Testis (tissue), 3 donors: ENCODE data around the gene CDK6. TPM values are rescaled to one million over a fixed set of nuclear protein-coding genes. Genes with fewer than 3 reads are reported as not detected.

Experiments
- DNase-seq: peaks from one replicate; pipeline ENCODE4 v3.0.0-alpha.2; 2019
- H3K27ac ChIP-seq, 2 donors: fragments of 200-600 bp; sonication (generic); one replicate each; pipeline ENCODE4 v1.5.1; 2019
- H3K27me3 ChIP-seq: fragments of 200-600 bp; sonication (generic); one replicate; pipeline ENCODE4 v1.5.1; 2019
- H3K36me3 ChIP-seq: fragments of 200-600 bp; sonication (generic); one replicate; pipeline ENCODE4 v1.5.1; 2017; ENCODE audit warnings: low read depth; ENCODE audit errors: missing control alignments
- H3K4me1 ChIP-seq: fragments of 200-600 bp; sonication (generic); one replicate; pipeline ENCODE4 v1.5.1; 2019
- H3K4me3 ChIP-seq, 2 donors: fragments of 200-600 bp; sonication (generic); one replicate each; pipeline ENCODE4 v1.5.1; 2017 to 2019
- H3K9me3 ChIP-seq: fragments of 200-600 bp; sonication (generic); one replicate; pipeline ENCODE4 v1.5.1; 2017
- POLR2A ChIP-seq: fragments of 450-650 bp; IDR thresholded peaks from one replicate; pipeline ENCODE4 v1.6.1; 2017; ENCODE audit warnings: antibody characterized with exemption, mild to moderate bottlenecking, moderate library complexity
- WGBS, 2 donors: methylation state at CpG; one replicate each; pipeline ENCODE4 v1.1.5; 2018; 5-methylcytosine and 5-hydroxymethylcytosine counted together
- intact Hi-C: fragments of 100-400 bp; cut with DNase I; formaldehyde crosslinking; loops from one replicate; pipeline ENCODE4 v1.15.1; 2023; ENCODE audit warnings: low total_unique reads
- polyA plus RNA-seq: library from polyadenylated mRNA; stranded (reverse); fragments of 350-450 nt; fragmentation: Illumina TruSeq; extraction: RNeasy Lipid Tissue Mini Kit (QIAGEN cat#74804); gene quantifications from one replicate; pipeline ENCODE4 v1.2.3, GENCODE V29; 2014; ENCODE audit warnings: low read depth, low replicate concordance; ENCODE audit not compliant: insufficient read depth
- small RNA-seq, 2 donors: library from RNA; depleted of rRNA; stranded (forward); fragments of <200 nt; gene quantifications; one replicate each; pipeline ENCODE3, GENCODE V24; 2016
- total RNA-seq, 2 donors: library from RNA; depleted of rRNA; stranded (reverse); fragments of >200 nt; gene quantifications; one replicate each; pipeline ENCODE4 v1.2.3, GENCODE V29; 2016
- TF ChIP-seq, protein P1 (sequence below), 3 experiments: fragments of 450-650 bp in 2 of 3; fragments of 200-600 bp in 1 of 3; sonication (generic) in 1 of 3; IDR thresholded peaks; one replicate each; pipeline ENCODE4 v1.5.1; 2016 to 2019; ENCODE audit warnings: antibody characterized with exemption in 3 of 3, mild to moderate bottlenecking in 2 of 3, moderate library complexity in 1 of 3

The CDK6 gene
- total and polyA plus RNA-seq, 3 donors from 2014 or later, result 21.1 to 31.6 (median 22.8) TPM

DNA sequence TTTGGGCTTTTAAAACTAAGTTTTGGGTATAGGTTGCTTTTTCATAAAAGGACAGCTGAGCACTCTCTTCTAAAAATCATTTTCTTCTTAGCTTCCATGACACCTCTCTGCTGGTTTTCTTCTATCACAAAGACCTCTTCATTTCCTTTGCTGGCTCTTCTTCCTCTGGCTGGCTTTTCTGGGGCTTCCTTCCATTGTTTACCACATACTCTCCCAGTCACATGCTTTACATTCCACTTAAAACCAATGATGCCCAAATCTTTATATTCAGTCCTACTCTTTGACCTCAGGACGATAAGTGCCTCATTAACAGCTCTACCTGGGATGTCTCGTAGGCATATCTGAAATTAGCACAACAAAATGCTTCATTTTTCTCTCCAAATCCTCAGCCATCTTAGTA lies 273.0 kb downstream of the CDK6 start:
- no peaks in the 10 kb centered on the region for H3K27me3 ChIP-seq
- intact Hi-C loops, result no loop called here
- no peaks in the 10 kb centered on the region for H3K36me3 ChIP-seq
- peaks cover 5% of the 10 kb centered on the region for H3K4me1 ChIP-seq
- 94 to 95% methylated on average over 2 of the region's 2 CpGs for WGBS, 2 donors
- H3K9me3 ChIP-seq, result no peaks in the 10 kb centered on the region
- no peak for DNase-seq
- no peak overlapping the region for H3K4me3 ChIP-seq
- H3K27ac ChIP-seq, result no peak overlapping the region
- TF ChIP-seq, protein P1, sequence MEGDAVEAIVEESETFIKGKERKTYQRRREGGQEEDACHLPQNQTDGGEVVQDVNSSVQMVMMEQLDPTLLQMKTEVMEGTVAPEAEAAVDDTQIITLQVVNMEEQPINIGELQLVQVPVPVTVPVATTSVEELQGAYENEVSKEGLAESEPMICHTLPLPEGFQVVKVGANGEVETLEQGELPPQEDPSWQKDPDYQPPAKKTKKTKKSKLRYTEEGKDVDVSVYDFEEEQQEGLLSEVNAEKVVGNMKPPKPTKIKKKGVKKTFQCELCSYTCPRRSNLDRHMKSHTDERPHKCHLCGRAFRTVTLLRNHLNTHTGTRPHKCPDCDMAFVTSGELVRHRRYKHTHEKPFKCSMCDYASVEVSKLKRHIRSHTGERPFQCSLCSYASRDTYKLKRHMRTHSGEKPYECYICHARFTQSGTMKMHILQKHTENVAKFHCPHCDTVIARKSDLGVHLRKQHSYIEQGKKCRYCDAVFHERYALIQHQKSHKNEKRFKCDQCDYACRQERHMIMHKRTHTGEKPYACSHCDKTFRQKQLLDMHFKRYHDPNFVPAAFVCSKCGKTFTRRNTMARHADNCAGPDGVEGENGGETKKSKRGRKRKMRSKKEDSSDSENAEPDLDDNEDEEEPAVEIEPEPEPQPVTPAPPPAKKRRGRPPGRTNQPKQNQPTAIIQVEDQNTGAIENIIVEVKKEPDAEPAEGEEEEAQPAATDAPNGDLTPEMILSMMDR (IDR thresholded peaks at IDR 0.05), result no peak
- TF ChIP-seq POLR2A, result no peak

- TF ChIP-seq, protein P1 (IDR thresholded peaks at IDR 0.05), result no peak
- no peak for TF ChIP-seq POLR2A
- H3K27ac ChIP-seq, result no peak overlapping the region
- no peak for DNase-seq
- intact Hi-C loops, result no loop called here
- no peaks in the 10 kb centered on the region for H3K9me3 ChIP-seq
- no peak overlapping the region for H3K4me3 ChIP-seq
- no peaks in the 10 kb centered on the region for H3K27me3 ChIP-seq
- no peaks in the 10 kb centered on the region for H3K36me3 ChIP-seq
- H3K4me1 ChIP-seq, result peaks cover 13% of the 10 kb centered on the region
Observed at GRCh38 chr7:92560602-92561001, 275.8 kb downstream of the CDK6 start.

GRCh38 chr7:92557808-92558362 lies 278.5 kb downstream of the CDK6 start:
- H3K27me3 ChIP-seq, result no peaks in the 10 kb centered on the region
- H3K36me3 ChIP-seq, result no peaks in the 10 kb centered on the region
- peak overlapping the region; percentile 4 to 75 for H3K27ac ChIP-seq
- 66 to 68% methylated on average over 7 of the region's 7 CpGs for WGBS, 2 donors
- TF ChIP-seq, protein P1 (IDR thresholded peaks at IDR 0.05), result no peak
- TF ChIP-seq POLR2A, result no peak
- peaks cover 13% of the 10 kb centered on the region for H3K4me1 ChIP-seq
- intact Hi-C loops, result no loop called here
- DNase-seq, result peak; percentile 50
- no peak overlapping the region for H3K4me3 ChIP-seq
- H3K9me3 ChIP-seq, result no peaks in the 10 kb centered on the region

GRCh38 chr7:92557249-92557648 lies 279.1 kb downstream of the CDK6 start:
- H3K36me3 ChIP-seq, result no peaks in the 10 kb centered on the region
- H3K4me3 ChIP-seq, result no peak overlapping the region
- peak overlapping the region; percentile 4 to 75 for H3K27ac ChIP-seq
- intact Hi-C loops, result no loop called here
- no peaks in the 10 kb centered on the region for H3K9me3 ChIP-seq
- H3K27me3 ChIP-seq, result no peaks in the 10 kb centered on the region
- 49 to 67% methylated on average over 2 of the region's 2 CpGs for WGBS, 2 donors
- TF ChIP-seq POLR2A, result no peak
- TF ChIP-seq, protein P1 (IDR thresholded peaks at IDR 0.05), result no peak
- peak; percentile 76 for DNase-seq
- H3K4me1 ChIP-seq, result peaks cover 13% of the 10 kb centered on the region

Small RNA genes lying within 50 kb of the gene (small RNA-seq; reads per million reads assigned to genes)
- gene RNU6-10P, result 0 reads per million in 2 donors

Other genes starting within 250 kb of the CDK6 start
- 10 to 100 TPM; 20.1 to 24.3 TPM for gene FAM133B, start 246.2 kb downstream of the CDK6 start, total RNA-seq
- gene FAM133B, start 246.2 kb downstream of the CDK6 start, polyA plus RNA-seq, result 6.0 TPM